ENCODE measurements around the gene TMEM129.

The TMEM129 gene

GRCh38 chr4:1668488-1668840 lies 52.7 kb downstream of the TMEM129 start:
- DNase-seq (ENCODE audit: low spot score): no peak

- no peak for DNase-seq (ENCODE audit: low spot score)
Observed at GRCh38 chr4:1667273-1667672, 53.9 kb downstream of the TMEM129 start.

GRCh38 chr4:1666391-1666790 lies 54.7 kb downstream of the TMEM129 start:
- DNase-seq (ENCODE audit: low spot score): no peak
